Tibial nerve (tissue), 4 donors: ENCODE measurements around the gene PYGO1.

Experiments
- EP300 ChIP-seq, 2 donors: sonication (generic); formaldehyde crosslinking; IDR thresholded peaks; one replicate each; pipeline ENCODE4 v1.6.1; 2017; ENCODE audit warnings: antibody characterized with exemption in 2 of 2, mild to moderate bottlenecking in 1 of 2
- POLR2A ChIP-seq, 2 donors: fragments of 450-650 bp; IDR thresholded peaks; one replicate each; pipeline ENCODE4 v1.6.1; 2017; ENCODE audit warnings: antibody characterized with exemption in 2 of 2, mild to moderate bottlenecking in 2 of 2, moderate library complexity in 2 of 2
- TF ChIP-seq, protein P1 (sequence below), 5 experiments: fragments of 200-600 bp in 3 of 5; fragments of 450-650 bp in 2 of 5; sonication (generic) in 3 of 5; IDR thresholded peaks; one replicate each; pipeline ENCODE4 v1.5.1; 2016 to 2019; ENCODE audit warnings: antibody characterized with exemption in 5 of 5, mild to moderate bottlenecking in 3 of 5, moderate library complexity in 2 of 5

DNA sequence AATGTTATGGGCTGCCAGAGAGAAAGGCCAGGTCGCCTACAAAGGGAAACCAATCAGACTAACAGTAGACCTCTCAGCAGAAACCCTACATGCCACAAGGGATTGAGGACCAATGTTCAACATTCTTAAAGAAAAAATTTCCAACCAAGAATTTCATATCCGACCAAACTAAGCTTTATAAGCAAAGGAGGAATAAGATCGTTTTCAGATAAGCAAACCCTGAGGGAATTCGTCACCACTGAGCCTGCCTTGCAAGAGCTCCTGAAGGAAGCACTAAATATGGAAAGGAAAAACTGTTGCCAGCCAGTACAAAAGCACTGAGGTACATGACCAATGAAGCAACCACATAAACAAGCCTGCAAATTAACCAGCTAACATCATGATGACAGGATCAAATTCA, 33.1 kb downstream of the PYGO1 start:
- TF ChIP-seq, protein P1, sequence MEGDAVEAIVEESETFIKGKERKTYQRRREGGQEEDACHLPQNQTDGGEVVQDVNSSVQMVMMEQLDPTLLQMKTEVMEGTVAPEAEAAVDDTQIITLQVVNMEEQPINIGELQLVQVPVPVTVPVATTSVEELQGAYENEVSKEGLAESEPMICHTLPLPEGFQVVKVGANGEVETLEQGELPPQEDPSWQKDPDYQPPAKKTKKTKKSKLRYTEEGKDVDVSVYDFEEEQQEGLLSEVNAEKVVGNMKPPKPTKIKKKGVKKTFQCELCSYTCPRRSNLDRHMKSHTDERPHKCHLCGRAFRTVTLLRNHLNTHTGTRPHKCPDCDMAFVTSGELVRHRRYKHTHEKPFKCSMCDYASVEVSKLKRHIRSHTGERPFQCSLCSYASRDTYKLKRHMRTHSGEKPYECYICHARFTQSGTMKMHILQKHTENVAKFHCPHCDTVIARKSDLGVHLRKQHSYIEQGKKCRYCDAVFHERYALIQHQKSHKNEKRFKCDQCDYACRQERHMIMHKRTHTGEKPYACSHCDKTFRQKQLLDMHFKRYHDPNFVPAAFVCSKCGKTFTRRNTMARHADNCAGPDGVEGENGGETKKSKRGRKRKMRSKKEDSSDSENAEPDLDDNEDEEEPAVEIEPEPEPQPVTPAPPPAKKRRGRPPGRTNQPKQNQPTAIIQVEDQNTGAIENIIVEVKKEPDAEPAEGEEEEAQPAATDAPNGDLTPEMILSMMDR (IDR thresholded peaks at IDR 0.05) = no peak
- no peak for TF ChIP-seq POLR2A (IDR thresholded peaks at IDR 0.05)
- TF ChIP-seq EP300 (IDR thresholded peaks at IDR 0.05) = no peak
